HEK293 (cell line): ENCODE results near the gene LCN9.

Experiments used
- CTCF ChIP-seq: fragments of 450-650 bp; formaldehyde crosslinking; IDR thresholded peaks from 2 replicates; pipeline ENCODE4 v1.5.1; 2016; ENCODE audit warnings: missing biosample characterization, missing genetic modification characterization
- KLF17 ChIP-seq: fragments of 450-650 bp; formaldehyde crosslinking; IDR thresholded peaks from 2 replicates; pipeline ENCODE4 v1.5.1; 2016; ENCODE audit warnings: missing biosample characterization, missing genetic modification characterization
- ZNF138 ChIP-seq: fragments of 450-650 bp; formaldehyde crosslinking; IDR thresholded peaks from 2 replicates; pipeline ENCODE4 v1.5.1; 2016; ENCODE audit warnings: missing biosample characterization, missing genetic modification characterization, borderline replicate concordance
- ZNF155 ChIP-seq: fragments of 450-650 bp; formaldehyde crosslinking; IDR thresholded peaks from 2 replicates; pipeline ENCODE4 v1.5.1; 2016; ENCODE audit warnings: missing biosample characterization, missing genetic modification characterization
- ZNF175 ChIP-seq: fragments of 450-650 bp; formaldehyde crosslinking; IDR thresholded peaks from 2 replicates; pipeline ENCODE4 v1.5.1; 2016; ENCODE audit warnings: missing biosample characterization, missing genetic modification characterization
- ZNF211 ChIP-seq: fragments of 450-650 bp; formaldehyde crosslinking; IDR thresholded peaks from 2 replicates; pipeline ENCODE4 v1.5.1; 2016; ENCODE audit warnings: low read depth, missing biosample characterization, missing genetic modification characterization
- ZNF24 ChIP-seq: fragments of 450-650 bp; formaldehyde crosslinking; IDR thresholded peaks from 2 replicates; pipeline ENCODE4 v1.5.1; 2016; ENCODE audit warnings: missing biosample characterization, missing genetic modification characterization
- ZNF514 ChIP-seq: fragments of 450-650 bp; formaldehyde crosslinking; IDR thresholded peaks from 2 replicates; pipeline ENCODE4 v1.5.1; 2016; ENCODE audit warnings: missing biosample characterization, missing genetic modification characterization
- ZNF558 ChIP-seq: fragments of 450-650 bp; formaldehyde crosslinking; IDR thresholded peaks from 2 replicates; pipeline ENCODE4 v1.5.1; 2016; ENCODE audit warnings: missing biosample characterization, missing genetic modification characterization
- ZNF830 ChIP-seq: fragments of 450-650 bp; IDR thresholded peaks from 2 replicates; pipeline ENCODE4 v1.5.0; 2018; ENCODE audit warnings: missing biosample characterization, missing genetic modification characterization, low read depth, mild to moderate bottlenecking, moderate library complexity
- ZSCAN18 ChIP-seq: fragments of 450-650 bp; formaldehyde crosslinking; IDR thresholded peaks from 2 replicates; pipeline ENCODE4 v1.5.1; 2016; ENCODE audit warnings: missing biosample characterization, missing genetic modification characterization

- no peak for TF ChIP-seq CTCF (tag by site-specific recombination)
- TF ChIP-seq KLF17 (tag by site-specific recombination): no peak
- TF ChIP-seq ZNF138: no peak
- TF ChIP-seq ZNF830 (tag by site-specific recombination): no peak
- no peak for TF ChIP-seq ZNF211 (tag by site-specific recombination)
- TF ChIP-seq ZNF514 (tag by site-specific recombination): no peak
- no peak for TF ChIP-seq ZSCAN18 (tag by site-specific recombination)
- no peak for TF ChIP-seq ZNF24
- TF ChIP-seq ZNF155 (tag by site-specific recombination): no peak
- no peak for TF ChIP-seq ZNF175 (tag by site-specific recombination)
- TF ChIP-seq ZNF558: no peak
Measured at GRCh38 chr9:135683401-135684034, 20.4 kb downstream of the LCN9 start.
